Loucy (cell line): Measurements from ENCODE around the gene CYP2E1.

Experiments used
- EZH2phosphoT487 ChIP-seq: fragments of 200-600 bp; IDR thresholded peaks from 2 replicates; pipeline ENCODE4 v1.6.1; 2018; ENCODE audit warnings: antibody characterized with exemption, mild to moderate bottlenecking, moderate library complexity, borderline replicate concordance
- TF ChIP-seq, protein P1 (sequence below): fragments of 200-600 bp; sonication (generic); conservative IDR thresholded peaks from 2 replicates; pipeline ENCODE4 v1.5.1; 2014; ENCODE audit warnings: mild to moderate bottlenecking, antibody characterized with exemption, low read length

DNA sequence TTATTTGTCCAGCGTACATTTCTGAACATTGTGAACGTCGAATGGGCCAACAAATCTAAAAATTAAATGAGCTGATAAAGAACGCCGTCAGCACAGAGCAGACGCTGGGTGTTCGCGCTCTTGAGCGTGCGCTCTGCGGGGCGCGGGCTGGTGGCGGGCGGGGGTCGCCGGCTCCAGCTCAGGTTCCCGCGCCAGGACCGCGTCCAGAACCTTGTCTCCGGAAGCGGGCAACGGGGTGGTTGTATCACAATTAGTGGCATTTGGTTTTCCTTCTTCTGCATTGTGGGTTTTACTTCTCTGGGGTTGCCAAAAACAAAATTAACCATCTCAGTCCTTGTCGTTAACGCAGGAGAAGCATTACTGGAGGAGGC, 2.4 kb downstream of the CYP2E1 start:
- TF ChIP-seq, protein P1, sequence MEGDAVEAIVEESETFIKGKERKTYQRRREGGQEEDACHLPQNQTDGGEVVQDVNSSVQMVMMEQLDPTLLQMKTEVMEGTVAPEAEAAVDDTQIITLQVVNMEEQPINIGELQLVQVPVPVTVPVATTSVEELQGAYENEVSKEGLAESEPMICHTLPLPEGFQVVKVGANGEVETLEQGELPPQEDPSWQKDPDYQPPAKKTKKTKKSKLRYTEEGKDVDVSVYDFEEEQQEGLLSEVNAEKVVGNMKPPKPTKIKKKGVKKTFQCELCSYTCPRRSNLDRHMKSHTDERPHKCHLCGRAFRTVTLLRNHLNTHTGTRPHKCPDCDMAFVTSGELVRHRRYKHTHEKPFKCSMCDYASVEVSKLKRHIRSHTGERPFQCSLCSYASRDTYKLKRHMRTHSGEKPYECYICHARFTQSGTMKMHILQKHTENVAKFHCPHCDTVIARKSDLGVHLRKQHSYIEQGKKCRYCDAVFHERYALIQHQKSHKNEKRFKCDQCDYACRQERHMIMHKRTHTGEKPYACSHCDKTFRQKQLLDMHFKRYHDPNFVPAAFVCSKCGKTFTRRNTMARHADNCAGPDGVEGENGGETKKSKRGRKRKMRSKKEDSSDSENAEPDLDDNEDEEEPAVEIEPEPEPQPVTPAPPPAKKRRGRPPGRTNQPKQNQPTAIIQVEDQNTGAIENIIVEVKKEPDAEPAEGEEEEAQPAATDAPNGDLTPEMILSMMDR: no peak
- no peak for TF ChIP-seq EZH2phosphoT487
